ENCODE data around the gene AP1S1.
A peak's percentile ranks its signal among the peaks of the same experiment; 100 is the strongest.

The AP1S1 gene

GRCh38 chr7:101166909-101167644, 12.8 kb downstream of the AP1S1 start:
- Histone ChIP-seq H3K27me3 (ENCODE audit: insufficient read depth, low read depth, severe bottlenecking) (peaks cover 93% of the 10 kb centered on the region), H3K36me3 (no peaks in the 10 kb centered on the region), H3K27ac (no peak overlapping the region), H3K4me3 (ENCODE audit: low read depth, low read length) (no peak overlapping the region), H3K9me3 (ENCODE audit: severe bottlenecking) (no peaks in the 10 kb centered on the region)
- DNase-seq = peak; percentile 48
- TF ChIP-seq CTCF (IDR thresholded peaks at IDR 0.05; ENCODE audit: low read depth, low read length) = no peak

DNA sequence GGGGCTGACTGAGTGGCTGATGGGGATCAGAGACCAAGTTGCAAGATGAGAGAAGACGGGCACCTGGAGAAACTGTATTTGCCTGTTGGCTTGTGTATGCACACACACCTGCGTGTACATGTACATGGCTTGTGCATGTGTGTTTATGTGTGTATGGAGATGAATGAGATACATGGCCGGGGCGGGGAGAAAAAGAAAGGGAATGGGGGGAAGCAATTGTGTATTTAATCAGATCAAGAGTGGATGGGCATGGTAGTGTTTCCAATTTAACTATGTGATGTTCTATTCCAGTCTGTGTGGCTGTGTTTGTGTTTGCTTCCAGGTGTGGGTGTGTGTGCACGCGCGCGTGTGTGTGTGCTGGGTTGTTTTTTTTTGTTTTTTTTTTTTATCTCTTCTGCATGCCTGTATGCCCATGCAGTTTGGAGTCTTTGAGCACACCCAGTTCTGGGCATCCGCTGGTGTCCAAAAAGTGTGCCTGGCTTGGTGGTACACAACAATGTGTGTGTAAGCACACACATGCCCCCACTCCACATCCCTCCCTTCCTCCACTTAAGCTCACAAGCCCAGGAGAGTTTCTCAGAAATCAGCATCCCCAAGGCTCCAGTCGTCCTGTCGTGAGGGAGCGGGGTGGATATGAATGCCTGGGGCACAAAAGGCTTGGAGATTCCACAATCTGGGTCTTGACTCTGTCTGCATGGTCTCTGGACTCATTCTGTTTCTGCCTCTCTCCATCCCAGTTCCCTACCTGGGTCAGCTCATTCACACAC, 13.6 kb downstream of the AP1S1 start:
- no peak for TF ChIP-seq CTCF (IDR thresholded peaks at IDR 0.05; ENCODE audit: low read depth, low read length)
- Histone ChIP-seq H3K36me3 (no peaks in the 10 kb centered on the region), H3K27ac (no peak overlapping the region), H3K27me3 (ENCODE audit: insufficient read depth, low read depth, severe bottlenecking) (peaks cover 94% of the 10 kb centered on the region), H3K4me3 (ENCODE audit: low read depth, low read length) (no peak overlapping the region), H3K9me3 (ENCODE audit: severe bottlenecking) (no peaks in the 10 kb centered on the region)
- DNase-seq = no peak

- Histone ChIP-seq H3K4me3 (ENCODE audit: low read depth, low read length) (no peak overlapping the region), H3K27me3 (ENCODE audit: insufficient read depth, low read depth, severe bottlenecking) (peaks cover 96% of the 10 kb centered on the region)
- no peak for TF ChIP-seq CTCF (IDR thresholded peaks at IDR 0.05; ENCODE audit: low read depth, low read length)
These were observed 14.3 kb downstream of the AP1S1 start for GRCh38 chr7:101168412-101169049.

GRCh38 chr7:101169110-101169837, 15.0 kb downstream of the AP1S1 start:
- Histone ChIP-seq H3K27me3 (ENCODE audit: insufficient read depth, low read depth, severe bottlenecking) (peaks cover 96% of the 10 kb centered on the region), H3K36me3 (no peaks in the 10 kb centered on the region), H3K4me3 (ENCODE audit: low read depth, low read length) (no peak overlapping the region), H3K27ac (no peak overlapping the region), H3K9me3 (ENCODE audit: severe bottlenecking) (peaks cover 8% of the 10 kb centered on the region)
- no peak for DNase-seq
- no peak for TF ChIP-seq CTCF (IDR thresholded peaks at IDR 0.05; ENCODE audit: low read depth, low read length)

More at GRCh38 chr7:101168412-101169049, 14.3 kb downstream of the AP1S1 start:
- H3K36me3 ChIP-seq = no peaks in the 10 kb centered on the region
- H3K27ac ChIP-seq = no peak overlapping the region
- no peak for DNase-seq
- peaks cover under 1% of the 10 kb centered on the region for H3K9me3 ChIP-seq (ENCODE audit: severe bottlenecking)

DNA sequence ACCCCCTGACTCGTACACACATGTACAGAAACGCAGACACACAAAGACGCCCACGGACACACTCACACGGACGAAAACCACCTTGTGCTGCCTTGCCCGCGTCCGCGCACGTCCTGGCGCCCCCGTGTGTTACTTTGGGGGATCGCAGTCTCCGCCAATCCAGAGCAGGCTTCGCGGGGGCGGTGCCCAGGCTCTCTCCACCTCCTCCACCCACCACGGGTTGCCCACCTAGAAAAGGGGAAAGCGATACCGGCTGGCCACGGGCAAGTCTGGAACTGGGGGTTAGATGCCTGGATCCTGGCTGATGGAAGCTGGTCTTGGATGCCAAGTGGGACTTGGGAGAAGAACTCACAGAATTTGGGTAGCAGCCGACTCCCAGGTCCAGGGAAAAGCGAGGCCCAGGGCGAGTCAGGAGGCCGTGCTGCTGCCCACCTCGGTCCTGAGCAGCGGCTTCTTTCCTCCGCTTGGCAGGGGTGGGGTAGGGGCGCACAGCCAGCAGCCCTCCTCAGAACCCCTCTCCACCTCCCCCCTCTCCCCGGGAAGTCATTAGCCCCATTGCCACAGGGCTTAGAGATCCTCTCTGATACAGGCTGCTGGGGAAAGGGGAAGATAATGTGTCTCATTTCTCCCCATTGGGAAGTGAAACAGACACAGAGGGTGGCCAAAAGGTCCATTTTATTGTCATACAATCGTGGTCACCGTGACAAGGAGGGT, 15.7 kb downstream of the AP1S1 start:
- DNase-seq = peak; percentile 74
- H3K27ac ChIP-seq = no peak overlapping the region
- TF ChIP-seq CTCF (IDR thresholded peaks at IDR 0.05; ENCODE audit: low read depth, low read length) = peak; percentile 95
- no peak overlapping the region for H3K4me3 ChIP-seq (ENCODE audit: low read depth, low read length)
- H3K27me3 ChIP-seq (ENCODE audit: insufficient read depth, low read depth, severe bottlenecking) = peaks cover 96% of the 10 kb centered on the region
- peaks cover 9% of the 10 kb centered on the region for H3K9me3 ChIP-seq (ENCODE audit: severe bottlenecking)
- no peaks in the 10 kb centered on the region for H3K36me3 ChIP-seq
